ENCODE measurements around the gene DCAF10. TPM values are rescaled to one million over a fixed set of nuclear protein-coding genes. Genes with fewer than 3 reads are reported as not detected.

DCAF10 gene
- total and polyA plus RNA-seq, 2 donors (not counting 1 experiment from before 2014, with no cell fraction given), result 9.5 to 22.1 TPM

DNA sequence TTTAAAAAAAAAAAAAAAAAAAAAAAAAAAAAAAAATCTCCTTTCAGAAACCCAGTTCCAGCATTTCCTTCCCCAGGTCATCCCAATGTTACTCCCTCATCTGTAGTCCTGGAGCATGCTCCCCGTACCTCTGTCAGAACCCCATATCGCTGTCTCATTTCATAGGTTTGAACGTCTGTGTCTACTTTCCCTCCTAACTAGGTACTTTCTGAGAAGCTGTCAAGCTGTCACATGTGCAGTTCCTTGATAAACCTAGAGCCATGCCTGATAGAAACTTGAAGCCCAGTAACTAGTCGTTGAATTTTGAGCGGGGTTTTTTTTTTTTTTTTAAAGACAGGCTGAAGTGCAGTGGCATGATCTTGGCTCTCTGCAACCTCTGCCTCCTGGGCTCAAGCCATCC, 31.3 kb upstream of the DCAF10 start:
- TF ChIP-seq, protein P1, sequence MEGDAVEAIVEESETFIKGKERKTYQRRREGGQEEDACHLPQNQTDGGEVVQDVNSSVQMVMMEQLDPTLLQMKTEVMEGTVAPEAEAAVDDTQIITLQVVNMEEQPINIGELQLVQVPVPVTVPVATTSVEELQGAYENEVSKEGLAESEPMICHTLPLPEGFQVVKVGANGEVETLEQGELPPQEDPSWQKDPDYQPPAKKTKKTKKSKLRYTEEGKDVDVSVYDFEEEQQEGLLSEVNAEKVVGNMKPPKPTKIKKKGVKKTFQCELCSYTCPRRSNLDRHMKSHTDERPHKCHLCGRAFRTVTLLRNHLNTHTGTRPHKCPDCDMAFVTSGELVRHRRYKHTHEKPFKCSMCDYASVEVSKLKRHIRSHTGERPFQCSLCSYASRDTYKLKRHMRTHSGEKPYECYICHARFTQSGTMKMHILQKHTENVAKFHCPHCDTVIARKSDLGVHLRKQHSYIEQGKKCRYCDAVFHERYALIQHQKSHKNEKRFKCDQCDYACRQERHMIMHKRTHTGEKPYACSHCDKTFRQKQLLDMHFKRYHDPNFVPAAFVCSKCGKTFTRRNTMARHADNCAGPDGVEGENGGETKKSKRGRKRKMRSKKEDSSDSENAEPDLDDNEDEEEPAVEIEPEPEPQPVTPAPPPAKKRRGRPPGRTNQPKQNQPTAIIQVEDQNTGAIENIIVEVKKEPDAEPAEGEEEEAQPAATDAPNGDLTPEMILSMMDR (IDR thresholded peaks at IDR 0.05), result no peak
- TF ChIP-seq EZH2 (IDR thresholded peaks at IDR 0.05; ENCODE audit: borderline replicate concordance, insufficient read depth, low read depth, low read length, poor library complexity, severe bottlenecking), result no peak
- no peak overlapping the region for H3K9ac ChIP-seq (ENCODE audit: low read length)
- no peak overlapping the region for H3K4me2 ChIP-seq (replicated peaks; ENCODE audit: low read depth, low read length, poor library complexity, severe bottlenecking)
- POLR2A ChIA-PET, result interaction anchor here (0.6 kb wide), 1 partner anchor 367 kb away, joined by 6 read pairs; no protein-coding TSS in a partner anchor
- H3K79me2 ChIP-seq (ENCODE audit: control insufficient read depth, insufficient read depth, low read length), result no peaks in the 10 kb centered on the region
- H3K36me3 ChIP-seq (replicated peaks in 1 of 2; ENCODE audit: control extremely low read depth in 1 of 2, control insufficient read depth in 1 of 2, extremely low read depth in 1 of 2, insufficient read depth in 2 of 2, low read length in 1 of 2), result peaks cover 3 to 40% of the 10 kb centered on the region in 2 experiments
- H3K27ac ChIP-seq (ENCODE audit: low read length in 2 of 2), result no peak overlapping the region
- H3K4me3 Mint-ChIP-seq, result no peak overlapping the region
- WGBS (ENCODE audit: insufficient coverage), result 100% methylated on average over 2 of the region's 5 CpGs
- CTCF ChIA-PET, result interaction anchor here (1.5 kb wide), 1 partner anchor 24 kb away, joined by 4 read pairs; no protein-coding TSS in a partner anchor
- H3K4me1 Mint-ChIP-seq, result no peaks in the 10 kb centered on the region
- H4K20me1 ChIP-seq (ENCODE audit: control insufficient read depth, insufficient read depth, low read length, poor library complexity, severe bottlenecking), result no peaks in the 10 kb centered on the region
- no peaks in the 10 kb centered on the region for H3K9me3 Mint-ChIP-seq (ENCODE audit: insufficient read depth)
- H3K4me1 ChIP-seq (ENCODE audit: control insufficient read depth in 2 of 2, insufficient read depth in 2 of 2, low read length in 2 of 2), result no peaks in the 10 kb centered on the region
- no peak overlapping the region for H3K4me3 ChIP-seq (ENCODE audit: control extremely low read depth in 1 of 5, extremely low read depth in 1 of 5, insufficient read depth in 1 of 5, low read depth in 2 of 5, low read length in 4 of 5)
- H3K27me3 ChIP-seq (replicated peaks in 1 of 4; ENCODE audit: control extremely low read depth in 1 of 4, control insufficient read depth in 3 of 4, insufficient read depth in 4 of 4, low read length in 3 of 4), result no peaks in the 10 kb centered on the region
- no peaks in the 10 kb centered on the region for H3K27me3 Mint-ChIP-seq
- no peak for ATAC-seq (ENCODE audit: low read depth)
- intact Hi-C loops (cut with micrococcal nuclease), result no loop called here
- no peak overlapping the region for H2AFZ ChIP-seq (ENCODE audit: insufficient read depth, low read depth, low read length, poor library complexity, severe bottlenecking)
- DNase-seq, result no peak
- no peaks in the 10 kb centered on the region for H3K9me3 ChIP-seq (ENCODE audit: control extremely low read depth in 1 of 3, control insufficient read depth in 2 of 3, insufficient read depth in 1 of 3, low read length in 2 of 3)
- no peak overlapping the region for H3K27ac Mint-ChIP-seq

DNA sequence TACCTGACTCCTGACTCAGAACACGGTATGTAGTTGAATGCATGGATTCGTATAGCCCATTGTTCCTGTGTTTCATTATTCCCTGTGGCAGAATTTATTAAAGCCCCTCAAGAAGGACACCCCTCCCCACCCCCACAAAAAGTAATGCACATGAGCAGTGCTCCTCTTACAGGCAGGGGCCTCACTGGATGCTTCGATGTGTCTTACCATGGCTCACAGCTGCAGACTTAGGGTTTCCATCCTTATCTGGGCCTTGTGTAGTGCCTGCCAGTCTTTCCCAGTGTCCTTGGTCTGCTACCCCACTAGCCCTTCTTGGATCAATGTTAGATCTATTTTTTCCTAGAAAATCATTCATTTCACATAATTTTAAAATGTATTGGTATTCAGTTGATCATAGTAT, 30.6 kb upstream of the DCAF10 start:
- H3K27ac Mint-ChIP-seq, result no peak overlapping the region
- Histone ChIP-seq H3K4me1 (ENCODE audit: control insufficient read depth in 2 of 2, insufficient read depth in 2 of 2, low read length in 2 of 2) (no peaks in the 10 kb centered on the region), H3K4me2 (replicated peaks; ENCODE audit: low read depth, low read length, poor library complexity, severe bottlenecking) (no peak overlapping the region), H3K4me3 (ENCODE audit: control extremely low read depth in 1 of 5, extremely low read depth in 1 of 5, insufficient read depth in 1 of 5, low read depth in 2 of 5, low read length in 4 of 5) (no peak overlapping the region), H3K27ac (ENCODE audit: low read length in 2 of 2) (no peak overlapping the region), H3K36me3 (replicated peaks in 1 of 2; ENCODE audit: control extremely low read depth in 1 of 2, control insufficient read depth in 1 of 2, extremely low read depth in 1 of 2, insufficient read depth in 2 of 2, low read length in 1 of 2) (peaks cover 3 to 38% of the 10 kb centered on the region in 2 experiments), H3K9ac (ENCODE audit: low read length) (no peak overlapping the region), H4K20me1 (ENCODE audit: control insufficient read depth, insufficient read depth, low read length, poor library complexity, severe bottlenecking) (no peaks in the 10 kb centered on the region), H3K9me3 (ENCODE audit: control extremely low read depth in 1 of 3, control insufficient read depth in 2 of 3, insufficient read depth in 1 of 3, low read length in 2 of 3) (no peaks in the 10 kb centered on the region), H3K79me2 (ENCODE audit: control insufficient read depth, insufficient read depth, low read length) (no peaks in the 10 kb centered on the region), H2AFZ (ENCODE audit: insufficient read depth, low read depth, low read length, poor library complexity, severe bottlenecking) (no peak overlapping the region), H3K27me3 (replicated peaks in 1 of 4; ENCODE audit: control extremely low read depth in 1 of 4, control insufficient read depth in 3 of 4, insufficient read depth in 4 of 4, low read length in 3 of 4) (no peaks in the 10 kb centered on the region)
- DNase-seq (no peak), ATAC-seq (ENCODE audit: low read depth) (no peak)
- POLR2A ChIA-PET, result no interaction called here
- H3K4me3 Mint-ChIP-seq, result no peak overlapping the region
- WGBS (ENCODE audit: insufficient coverage), result 100% methylated on average over 3 of the region's 3 CpGs
- intact Hi-C loops (cut with micrococcal nuclease), result no loop called here
- CTCF ChIA-PET, result interaction anchor here (1.5 kb wide), 1 partner anchor 25 kb away, joined by 4 read pairs; no protein-coding TSS in a partner anchor
- H3K9me3 Mint-ChIP-seq (ENCODE audit: insufficient read depth), result no peaks in the 10 kb centered on the region
- TF ChIP-seq EZH2 (IDR thresholded peaks at IDR 0.05; ENCODE audit: borderline replicate concordance, insufficient read depth, low read depth, low read length, poor library complexity, severe bottlenecking), result no peak
- TF ChIP-seq, protein P1 (IDR thresholded peaks at IDR 0.05), result no peak
- no peaks in the 10 kb centered on the region for H3K27me3 Mint-ChIP-seq
- no peaks in the 10 kb centered on the region for H3K4me1 Mint-ChIP-seq

All from B cell (primary cell).